Right ventricle myocardium inferior (tissue), 1 donor: Measurements from ENCODE around the gene SIGLEC9. TPM values are rescaled to one million over a fixed set of nuclear protein-coding genes. Genes with fewer than 3 reads are reported as not detected.

Source experiments
- ATAC-seq: fragments of 200-7000 bp; cut with Tn5 transposase; one replicate; pipeline ENCODE4 v1.9.1; 2020; ENCODE audit warnings: mild to moderate bottlenecking, moderate library complexity
- DNase-seq: peaks from one replicate; pipeline ENCODE4 v3.0.0; 2021; ENCODE audit errors: missing footprints
- intact Hi-C: fragments of 100-400 bp; cut with DNase I; formaldehyde crosslinking; loops from one replicate; pipeline ENCODE4 v1.11.0; 2022
- long read RNA-seq: library from polyadenylated mRNA; unstranded; transcript quantifications from one replicate; pipeline ENCODE4 v2.0.0, GENCODE V29; 2021
- total RNA-seq: library from RNA; stranded (reverse); fragmentation: NEBNext Ultra II Directional; extraction: Animal tissue kit (Norgen Biotek cat#: 25700); gene quantifications from one replicate; pipeline ENCODE4 v1.2.1, GENCODE V29; 2021
- donor health status: DM: no; HTN: yes; CAD: no; lungs with severe emphysema.

SIGLEC9 gene
- 2.9 TPM for total RNA-seq
- long read RNA-seq, partial matches to known transcripts = 0 of 3 reads
- long read RNA-seq, other reads (novel, unspliced or antisense) = 1 of 3 reads

GRCh38 chr19:51124729-51125128 lies at the start of gene SIGLEC9:
Gene SIGLEC9, plus strand, starts transcription at chr19:51124906. Its CDS starts 69 bp downstream, at chr19:51124975.
- DNase-seq (peak; percentile 89), ATAC-seq (peak; percentile 56)
- intact Hi-C loops = no loop called here

- DNase-seq (no peak), ATAC-seq (no peak)
- intact Hi-C loops = no loop called here
These were observed 48.7 kb upstream of the SIGLEC9 start for GRCh38 chr19:51075998-51076397.

DNA sequence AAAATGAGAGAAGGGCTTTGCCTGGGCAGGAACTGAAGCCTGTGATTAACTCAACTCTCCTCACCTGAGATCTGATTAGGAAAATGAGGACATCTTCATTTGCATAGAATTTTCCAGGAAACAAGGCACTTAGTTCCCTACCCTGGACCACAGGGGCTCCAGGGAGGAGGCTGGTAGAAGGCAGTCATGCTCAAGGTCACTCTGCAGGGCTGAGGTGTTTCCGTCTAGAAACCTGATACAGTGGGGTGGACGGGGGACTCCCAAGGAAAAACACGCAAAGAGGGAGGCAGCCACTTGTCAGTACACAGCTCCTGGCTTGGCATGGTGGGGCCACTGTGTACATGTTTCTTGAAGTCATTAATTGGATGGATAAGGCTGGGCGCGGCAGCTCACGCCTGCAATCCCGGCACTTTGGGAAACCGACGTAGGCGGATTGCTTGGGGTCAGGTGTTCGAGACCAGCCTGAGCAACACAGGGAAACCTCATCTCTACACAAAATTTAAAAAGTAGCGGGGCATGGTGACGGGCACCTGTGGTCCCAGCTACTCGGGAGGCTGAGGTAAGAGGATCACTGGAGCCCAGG lies 48.0 kb upstream of the SIGLEC9 start:
- ATAC-seq (no peak), DNase-seq (no peak)
- intact Hi-C loops = no loop called here

- ATAC-seq (no peak), DNase-seq (no peak)
- intact Hi-C loops = no loop called here
These were observed 46.6 kb upstream of the SIGLEC9 start for GRCh38 chr19:51078104-51078503.

DNA sequence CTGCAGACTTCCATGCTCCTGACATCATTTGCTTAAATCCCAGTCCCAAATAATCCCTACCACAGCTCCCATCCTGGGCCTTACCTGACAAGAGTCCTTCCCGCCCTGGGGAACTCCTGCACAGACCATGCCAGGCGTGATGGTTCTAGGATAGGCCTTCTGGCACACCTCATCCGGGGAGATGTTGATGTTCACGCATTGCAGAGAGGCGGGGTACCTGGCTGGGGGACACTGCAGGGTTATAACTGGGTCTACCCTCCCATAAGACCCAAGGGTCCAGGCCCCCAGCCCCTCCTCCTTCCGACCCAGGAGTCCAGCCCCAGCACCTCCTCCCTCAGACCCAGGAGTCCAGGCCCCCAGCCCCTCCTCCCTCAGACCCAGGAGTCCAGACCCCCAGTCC lies 46.0 kb upstream of the SIGLEC9 start:
- DNase-seq = no peak
- intact Hi-C loops = no loop called here
- ATAC-seq = no peak

- ATAC-seq = peak; percentile 82
- DNase-seq = peak; percentile 86
- intact Hi-C loops = no loop called here
These were observed 45.1 kb upstream of the SIGLEC9 start for GRCh38 chr19:51079481-51080110.

DNA sequence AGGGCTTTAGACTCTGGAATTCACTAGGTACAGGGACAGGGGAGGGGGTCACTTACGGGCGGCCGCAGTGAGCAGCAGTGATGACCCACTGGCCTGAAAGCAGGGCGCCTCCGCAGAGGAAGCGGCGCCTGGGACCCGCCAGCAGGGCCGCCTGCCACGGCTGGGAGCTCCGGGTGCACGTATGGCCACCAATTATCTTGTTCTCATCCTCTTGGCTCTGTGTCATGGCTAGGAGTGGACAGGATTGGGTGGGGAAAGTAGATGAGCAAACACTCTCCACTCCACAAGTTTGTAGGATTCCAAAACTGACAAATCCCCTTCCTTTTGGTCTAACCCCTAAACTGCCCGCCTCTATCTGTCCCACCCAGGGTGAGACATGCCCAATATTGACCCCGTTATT lies 43.2 kb upstream of the SIGLEC9 start:
- intact Hi-C loops = no loop called here
- DNase-seq = no peak
- ATAC-seq = no peak

DNA sequence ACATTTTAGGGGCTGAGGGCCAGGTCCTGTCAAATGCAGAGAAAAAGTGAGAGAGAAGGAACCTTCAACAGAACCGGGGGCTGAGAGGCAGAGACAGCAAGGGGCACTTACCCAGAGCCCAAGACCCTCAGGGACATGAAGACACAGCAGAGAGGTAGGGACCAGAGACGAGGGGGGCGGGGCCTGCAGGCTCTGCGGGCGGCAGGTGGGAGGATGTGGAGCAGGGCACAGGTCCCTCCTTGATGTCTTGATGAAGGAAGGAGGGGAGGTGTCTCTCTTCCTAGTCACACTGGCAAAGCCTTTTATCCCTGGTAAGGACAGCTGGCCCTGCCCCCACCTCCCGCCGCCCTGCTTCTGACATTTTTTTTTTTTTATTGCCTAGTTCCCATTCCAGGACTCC lies 42.1 kb upstream of the SIGLEC9 start, which contains the start of gene KLK14:
Gene KLK14 (minus strand): TSS at position 277 of the 400 bp plus-strand sequence. CDS start 273 bp downstream, at position 4.
- intact Hi-C loops = no loop called here
- no peak for ATAC-seq
- DNase-seq = no peak

DNA sequence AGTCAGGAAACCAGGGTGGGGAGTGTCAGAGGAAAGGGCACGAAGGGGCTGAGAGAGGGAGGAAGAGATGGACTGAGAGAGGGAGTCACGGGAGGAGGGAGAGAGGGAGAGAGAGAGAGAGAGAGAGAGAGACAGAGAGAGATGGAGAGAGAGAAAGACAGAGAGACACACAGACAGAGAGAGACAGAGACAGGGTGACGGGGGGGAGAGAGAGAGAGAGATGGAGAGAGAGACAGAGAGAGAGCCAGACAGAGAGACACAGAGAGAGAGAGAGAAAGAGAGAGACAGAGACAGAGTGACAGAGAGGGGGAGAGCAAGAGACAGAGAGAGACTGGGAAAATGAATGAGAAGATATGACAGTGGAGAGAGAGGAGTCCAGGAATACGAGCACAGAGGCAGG lies 41.5 kb upstream of the SIGLEC9 start:
- no peak for DNase-seq
- ATAC-seq = no peak
- intact Hi-C loops = no loop called here

- DNase-seq (no peak), ATAC-seq (no peak)
- intact Hi-C loops = no loop called here
These were observed 40.9 kb upstream of the SIGLEC9 start for GRCh38 chr19:51083783-51084182.

DNA sequence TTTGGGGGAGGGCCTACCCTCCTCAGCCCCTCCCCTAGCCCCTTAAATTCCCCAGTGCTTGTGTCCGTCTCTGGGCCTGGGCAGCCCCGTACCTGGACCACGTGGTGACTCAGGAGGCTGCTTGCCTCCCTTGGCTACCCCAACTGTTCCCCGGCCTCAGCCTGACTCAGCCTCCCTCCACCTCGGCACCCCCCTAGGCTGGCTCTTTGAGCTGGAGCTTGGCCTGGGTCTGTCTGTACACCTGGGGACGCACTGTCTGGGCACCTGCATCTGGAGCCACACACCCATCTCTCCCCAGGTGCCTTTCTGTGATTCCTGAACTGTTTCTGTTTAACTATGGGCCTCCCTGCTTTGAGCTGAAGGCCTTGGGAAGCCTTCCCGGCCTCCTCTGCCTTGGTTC lies 40.2 kb upstream of the SIGLEC9 start:
- ATAC-seq (no peak), DNase-seq (no peak)
- intact Hi-C loops = no loop called here

GRCh38 chr19:51086153-51086850 lies 38.4 kb upstream of the SIGLEC9 start:
- DNase-seq (no peak), ATAC-seq (no peak)
- intact Hi-C loops = no loop called here

DNA sequence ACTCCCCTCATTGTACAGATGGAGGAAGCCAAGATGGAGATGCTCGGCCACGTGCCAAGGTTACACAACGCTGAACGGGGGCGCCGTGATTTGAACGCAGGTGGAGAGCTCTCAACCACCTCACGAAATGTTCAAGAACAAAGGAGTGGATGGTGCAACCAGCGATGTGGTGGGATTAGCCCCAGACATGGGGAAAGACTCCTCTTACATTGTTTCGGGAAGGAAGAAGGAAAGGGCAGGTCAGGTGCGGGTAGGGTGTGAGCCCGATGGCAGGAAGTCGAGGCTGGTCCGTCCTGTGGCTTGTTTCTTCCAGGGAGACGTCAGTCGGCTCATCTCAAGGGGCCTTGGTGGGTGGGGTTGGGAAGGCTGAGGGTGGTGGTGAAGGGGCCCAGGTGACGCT lies 34.9 kb upstream of the SIGLEC9 start:
- ATAC-seq = no peak
- no peak for DNase-seq
- intact Hi-C loops = loop anchor here (5.0 kb wide), 1 partner anchor 157 kb away; no protein-coding TSS in a partner anchor

GRCh38 chr19:51090471-51090870 lies 34.2 kb upstream of the SIGLEC9 start:
- intact Hi-C loops = loop anchor here (5.0 kb wide), 1 partner anchor 158 kb away; no protein-coding TSS in a partner anchor
- no peak for ATAC-seq

GRCh38 chr19:51091126-51091525 lies 33.6 kb upstream of the SIGLEC9 start:
- intact Hi-C loops = loop anchor here (5.0 kb wide), 1 partner anchor 159 kb away; no protein-coding TSS in a partner anchor
- ATAC-seq = no peak
- DNase-seq = no peak

More at GRCh38 chr19:51090471-51090870, 34.2 kb upstream of the SIGLEC9 start:
- no peak for DNase-seq

- ATAC-seq (no peak), DNase-seq (no peak)
- intact Hi-C loops = loop anchor here (5.0 kb wide), 1 partner anchor 160 kb away; no protein-coding TSS in a partner anchor
These were observed 32.5 kb upstream of the SIGLEC9 start for GRCh38 chr19:51091895-51092873.

GRCh38 chr19:51093101-51093500 lies 31.6 kb upstream of the SIGLEC9 start:
- DNase-seq = no peak
- no peak for ATAC-seq
- intact Hi-C loops = loop anchor here (5.0 kb wide), 1 partner anchor 161 kb away; no protein-coding TSS in a partner anchor
